WTC11 (cell line): ENCODE results near the gene CELF2. TPM values are rescaled to one million over a fixed set of nuclear protein-coding genes. Genes with fewer than 3 reads are reported as not detected.

Experiments used
- ATAC-seq: fragments of 200-7000 bp; cut with Tn5 transposase; 2 replicates; pipeline ENCODE4 v1.10.0; 2021; ENCODE audit warnings: mild to moderate bottlenecking, moderate library complexity
- CTCF ChIA-PET: fragments of 300-600 bp; sonication (Branson Sonifier 250); formaldehyde crosslinking; loops from one replicate; lab custom pipeline; 2021; ENCODE audit warnings: antibody characterized with exemption; lab: Charles Lee
- POLR2A ChIA-PET: fragments of 350-600 bp; sonication (Branson Sonifier 250); formaldehyde crosslinking; loops from one replicate; lab custom pipeline; 2021; ENCODE audit warnings: antibody characterized with exemption; lab: Charles Lee
- DNase-seq: peaks from one replicate; pipeline ENCODE4 v3.0.0; 2021; ENCODE audit warnings: low spot score
- H3K27ac Mint-ChIP-seq: 2 replicates; pipeline ENCODE4 v1.8.0; 2021; ENCODE audit warnings: mixed read lengths
- H3K27me3 Mint-ChIP-seq: 2 replicates; pipeline ENCODE4 v1.8.0; 2021; ENCODE audit warnings: low read depth, mild to moderate bottlenecking, moderate library complexity, mixed read lengths
- H3K36me3 Mint-ChIP-seq: 2 replicates; pipeline ENCODE4 v1.8.0; 2021; ENCODE audit warnings: mixed read lengths
- H3K4me1 Mint-ChIP-seq: 2 replicates; pipeline ENCODE4 v1.8.0; 2022; ENCODE audit warnings: mixed read lengths
- H3K4me3 Mint-ChIP-seq: 2 replicates; pipeline ENCODE4 v1.8.0; 2021; ENCODE audit warnings: mild to moderate bottlenecking, moderate library complexity, mixed read lengths
- H3K9me3 Mint-ChIP-seq: 2 replicates; pipeline ENCODE4 v1.8.0; 2021; ENCODE audit warnings: mixed read lengths
- AFF4 ChIP-seq: sonication (generic); formaldehyde crosslinking; IDR thresholded peaks from 2 replicates; pipeline ENCODE4 v1.8.1; 2023; ENCODE audit warnings: mild to moderate bottlenecking, missing genetic modification reagents, borderline replicate concordance
- ATF6 ChIP-seq: sonication (generic); formaldehyde crosslinking; IDR thresholded peaks from 2 replicates; pipeline ENCODE4 v1.8.1; 2023; ENCODE audit warnings: mild to moderate bottlenecking, missing genetic modification reagents
- CDX4 ChIP-seq: fragments of 250-450 bp; sonication (Bioruptor Pico); IDR thresholded peaks from 2 replicates; pipeline ENCODE4 v1.9.0; 2021; ENCODE audit warnings: moderate library complexity, mild to moderate bottlenecking, inconsistent platforms, borderline replicate concordance
- E2F5 ChIP-seq: sonication (generic); formaldehyde crosslinking; IDR thresholded peaks from 2 replicates; pipeline ENCODE4 v1.8.1; 2022; ENCODE audit warnings: mild to moderate bottlenecking, moderate library complexity, missing genetic modification reagents
- ELF4 ChIP-seq: sonication (generic); formaldehyde crosslinking; IDR thresholded peaks from 2 replicates; pipeline ENCODE4 v1.8.1; 2022; ENCODE audit warnings: low read depth, mild to moderate bottlenecking, moderate library complexity, missing genetic modification reagents
- FOXJ3 ChIP-seq: sonication (generic); formaldehyde crosslinking; IDR thresholded peaks from 2 replicates; pipeline ENCODE4 v1.9.0; 2021; ENCODE audit warnings: missing genetic modification reagents, mild to moderate bottlenecking, borderline replicate concordance
- FOXK1 ChIP-seq: sonication (generic); formaldehyde crosslinking; IDR thresholded peaks from 2 replicates; pipeline ENCODE4 v1.8.0; 2022; ENCODE audit warnings: mild to moderate bottlenecking, moderate library complexity, missing genetic modification reagents
- GRHL2 ChIP-seq: fragments of 250-450 bp; sonication (Bioruptor Pico); IDR thresholded peaks from 2 replicates; pipeline ENCODE4 v1.8.0; 2022; ENCODE audit warnings: mild to moderate bottlenecking, moderate library complexity; ENCODE audit not compliant: insufficient replicate concordance, severe bottlenecking
- NFATC4 ChIP-seq: fragments of 250-450 bp; sonication (Bioruptor Pico); IDR thresholded peaks from 2 replicates; pipeline ENCODE4 v1.9.0; 2021; ENCODE audit warnings: mild to moderate bottlenecking
- SMAD3 ChIP-seq: sonication (generic); formaldehyde crosslinking; IDR thresholded peaks from 2 replicates; pipeline ENCODE4 v1.8.0; 2022; ENCODE audit warnings: missing genetic modification reagents, mild to moderate bottlenecking, borderline replicate concordance
- SOX15 ChIP-seq: fragments of 250-450 bp; sonication (Bioruptor Pico); IDR thresholded peaks from 2 replicates; pipeline ENCODE4 v1.9.0; 2021; ENCODE audit warnings: mild to moderate bottlenecking
- STAT6 ChIP-seq: sonication (generic); formaldehyde crosslinking; conservative IDR thresholded peaks from 2 replicates; pipeline ENCODE4 v1.8.1; 2023; ENCODE audit warnings: mild to moderate bottlenecking, low read depth, missing genetic modification reagents, moderate library complexity
- TEAD1 ChIP-seq: sonication (generic); formaldehyde crosslinking; IDR thresholded peaks from 2 replicates; pipeline ENCODE4 v1.8.0; 2022; ENCODE audit warnings: mild to moderate bottlenecking, missing genetic modification reagents
- TEAD4 ChIP-seq: sonication (generic); formaldehyde crosslinking; IDR thresholded peaks from 2 replicates; pipeline ENCODE4 v1.8.0; 2022; ENCODE audit warnings: mild to moderate bottlenecking, missing genetic modification reagents
- TP53 ChIP-seq: sonication (generic); formaldehyde crosslinking; IDR thresholded peaks from 2 replicates; pipeline ENCODE4 v1.8.1; 2023; ENCODE audit warnings: mild to moderate bottlenecking, missing genetic modification reagents
- ZBTB43 ChIP-seq: sonication (generic); formaldehyde crosslinking; IDR thresholded peaks from 2 replicates; pipeline ENCODE4 v1.8.1; 2023; ENCODE audit warnings: mild to moderate bottlenecking, missing genetic modification reagents
- ZNF232 ChIP-seq: sonication (generic); formaldehyde crosslinking; IDR thresholded peaks from 2 replicates; pipeline ENCODE4 v1.8.0; 2022; ENCODE audit warnings: mild to moderate bottlenecking, missing genetic modification reagents
- ZNF281 ChIP-seq: sonication (generic); formaldehyde crosslinking; IDR thresholded peaks from 2 replicates; pipeline ENCODE4 v1.8.0; 2023; ENCODE audit warnings: mild to moderate bottlenecking, missing genetic modification reagents
- ZNF396 ChIP-seq: fragments of 250-450 bp; sonication (Bioruptor Pico); IDR thresholded peaks from 2 replicates; pipeline ENCODE4 v1.8.0; 2021; ENCODE audit warnings: mild to moderate bottlenecking, moderate library complexity, borderline replicate concordance
- total RNA-seq: library from RNA; stranded (reverse); gene quantifications from 3 replicates; pipeline ENCODE4 v1.2.3, GENCODE V29; 2021
- TF ChIP-seq, protein P1 (sequence below): fragments of 200-600 bp; IDR thresholded peaks from 2 replicates; pipeline ENCODE4 v1.8.0; 2022; ENCODE audit warnings: antibody characterized with exemption

CELF2 gene
- total RNA-seq, 1 experiment from 2014 or later: 24.6 TPM

DNA sequence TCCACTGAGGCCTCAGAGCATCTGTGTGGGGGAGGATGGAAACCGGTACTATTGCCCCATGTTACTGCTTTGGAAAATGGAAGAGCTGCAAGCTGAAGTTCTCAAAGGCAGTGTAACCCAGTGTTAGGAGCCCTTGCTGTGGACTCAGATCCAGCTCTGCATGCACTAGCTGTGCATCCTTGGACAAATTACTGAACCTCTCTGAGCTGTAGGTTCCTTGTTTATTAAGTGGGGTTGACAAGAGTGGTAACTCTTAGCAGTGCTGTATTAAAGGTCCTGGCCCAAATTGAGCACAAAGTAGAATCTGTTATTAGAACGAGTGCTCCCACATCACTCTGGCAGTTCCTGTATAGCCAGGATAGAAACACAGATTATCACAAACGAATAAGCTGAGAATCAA lies 359.6 kb downstream of the CELF2 start:
- POLR2A ChIA-PET: no interaction called here
- Mint-ChIP-seq H3K4me3 (no peak overlapping the region), H3K9me3 (no peaks in the 10 kb centered on the region), H3K27me3 (no peaks in the 10 kb centered on the region), H3K4me1 (peaks cover 8% of the 10 kb centered on the region), H3K36me3 (no peaks in the 10 kb centered on the region), H3K27ac (no peak overlapping the region)
- CTCF ChIA-PET: no interaction called here
- ATAC-seq: no peak
- no peak for TF ChIP-seq CDX4
- TF ChIP-seq E2F5 (CRISPR knock-in tag): no peak
- TF ChIP-seq NFATC4 (CRISPR knock-in tag): no peak
- TF ChIP-seq ELF4 (CRISPR knock-in tag): no peak
- TF ChIP-seq, protein P1, sequence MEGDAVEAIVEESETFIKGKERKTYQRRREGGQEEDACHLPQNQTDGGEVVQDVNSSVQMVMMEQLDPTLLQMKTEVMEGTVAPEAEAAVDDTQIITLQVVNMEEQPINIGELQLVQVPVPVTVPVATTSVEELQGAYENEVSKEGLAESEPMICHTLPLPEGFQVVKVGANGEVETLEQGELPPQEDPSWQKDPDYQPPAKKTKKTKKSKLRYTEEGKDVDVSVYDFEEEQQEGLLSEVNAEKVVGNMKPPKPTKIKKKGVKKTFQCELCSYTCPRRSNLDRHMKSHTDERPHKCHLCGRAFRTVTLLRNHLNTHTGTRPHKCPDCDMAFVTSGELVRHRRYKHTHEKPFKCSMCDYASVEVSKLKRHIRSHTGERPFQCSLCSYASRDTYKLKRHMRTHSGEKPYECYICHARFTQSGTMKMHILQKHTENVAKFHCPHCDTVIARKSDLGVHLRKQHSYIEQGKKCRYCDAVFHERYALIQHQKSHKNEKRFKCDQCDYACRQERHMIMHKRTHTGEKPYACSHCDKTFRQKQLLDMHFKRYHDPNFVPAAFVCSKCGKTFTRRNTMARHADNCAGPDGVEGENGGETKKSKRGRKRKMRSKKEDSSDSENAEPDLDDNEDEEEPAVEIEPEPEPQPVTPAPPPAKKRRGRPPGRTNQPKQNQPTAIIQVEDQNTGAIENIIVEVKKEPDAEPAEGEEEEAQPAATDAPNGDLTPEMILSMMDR: no peak
- no peak for TF ChIP-seq ZNF396
- no peak for TF ChIP-seq FOXK1 (CRISPR knock-in tag)
- no peak for TF ChIP-seq TEAD4 (CRISPR knock-in tag)
- TF ChIP-seq STAT6: no peak
- TF ChIP-seq ZNF281: no peak
- no peak for TF ChIP-seq AFF4
- DNase-seq: no peak

GRCh38 chr10:11378835-11379234 lies 361.2 kb downstream of the CELF2 start:
- H3K36me3 Mint-ChIP-seq: no peaks in the 10 kb centered on the region
- TF ChIP-seq FOXJ3 (CRISPR knock-in tag) (no peak), GRHL2 (no peak), ZNF232 (no peak), ZBTB43 (CRISPR knock-in tag) (no peak), ATF6 (no peak), SOX15 (no peak), TEAD1 (CRISPR knock-in tag) (no peak), TP53 (no peak), SMAD3 (no peak)

More at GRCh38 chr10:11378835-11379234, 361.2 kb downstream of the CELF2 start:
- no peak overlapping the region for H3K27ac Mint-ChIP-seq
- POLR2A ChIA-PET: no interaction called here
- no peak overlapping the region for H3K4me3 Mint-ChIP-seq
- peaks cover 5% of the 10 kb centered on the region for H3K4me1 Mint-ChIP-seq
- DNase-seq (no peak), ATAC-seq (no peak)
- CTCF ChIA-PET: interaction anchor here (1.1 kb wide), 1 partner anchor 9 kb away, joined by 3 read pairs; no protein-coding TSS in a partner anchor
- H3K27me3 Mint-ChIP-seq: no peaks in the 10 kb centered on the region
- H3K9me3 Mint-ChIP-seq: peaks cover under 1% of the 10 kb centered on the region; the same call in 1 of the 2 replicates
